ENCODE data around the gene SRPK3.
"Not testable (repeated sequence)": the region's sequence is repeated elsewhere in the genome, so short reads cannot be mapped to it uniquely, and the experiment has no call there.

Gene SRPK3

GRCh38 chrX:153780678-153781427, at the start of gene SRPK3:
Gene SRPK3 (plus strand): TSS chrX:153781041. CDS start chrX:153781087, 46 bp downstream.
- no peak for DNase-seq (ENCODE audit: low spot score)

GRCh38 chrX:153731117-153731844, 49.6 kb upstream of the SRPK3 start:
- DNase-seq (ENCODE audit: low spot score): no peak

DNA sequence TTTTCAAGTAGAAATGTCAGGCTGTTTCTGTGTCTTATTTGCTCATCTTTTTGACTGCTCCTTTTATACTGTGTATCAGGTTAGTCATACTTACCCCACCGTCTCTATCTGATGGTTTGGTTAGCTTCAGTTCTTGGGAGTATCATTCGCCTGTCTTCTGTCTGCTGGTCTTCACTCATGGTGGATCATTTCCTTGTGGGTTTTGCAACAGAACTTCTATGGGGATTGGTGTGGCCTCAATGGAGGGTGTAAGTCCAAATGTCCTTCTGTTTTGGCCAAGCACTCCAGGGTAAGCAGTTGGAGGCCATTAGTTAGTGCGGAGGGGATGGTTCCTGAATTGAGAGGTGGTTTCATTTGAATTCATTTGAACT, 49.0 kb upstream of the SRPK3 start:
- no peak for DNase-seq (ENCODE audit: low spot score)

GRCh38 chrX:153732401-153732800, 48.4 kb upstream of the SRPK3 start:
- no peak for DNase-seq (ENCODE audit: low spot score)

DNA sequence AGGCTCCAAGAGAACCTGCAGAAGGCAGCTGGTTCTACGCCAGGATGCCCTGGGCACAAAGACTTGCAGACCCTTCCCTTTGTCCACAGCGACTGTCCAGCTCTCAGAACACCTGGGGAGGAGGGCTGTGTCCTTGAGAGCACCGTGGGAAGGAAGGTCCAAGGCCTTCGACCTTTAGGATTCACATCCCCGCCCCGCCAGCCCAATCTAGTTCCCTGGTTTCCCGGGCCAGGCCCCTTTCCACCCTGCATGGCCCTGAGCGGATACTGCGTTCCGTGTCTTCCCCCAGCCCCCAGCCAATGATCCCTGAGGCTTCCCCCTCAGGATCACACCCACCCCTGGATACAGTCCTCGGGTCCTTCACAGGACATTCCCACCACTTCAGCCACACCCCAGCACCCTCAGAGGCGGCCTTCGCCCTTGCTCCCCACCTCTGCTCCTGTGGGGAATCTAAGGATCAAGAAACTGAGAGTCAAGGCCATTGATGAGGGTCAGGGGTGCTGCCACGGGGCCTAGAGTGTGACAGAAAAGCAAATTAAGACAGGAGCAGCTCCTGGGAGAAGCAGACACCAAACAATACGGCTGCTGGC, 47.1 kb upstream of the SRPK3 start:
- no peak for DNase-seq (ENCODE audit: low spot score)

DNA sequence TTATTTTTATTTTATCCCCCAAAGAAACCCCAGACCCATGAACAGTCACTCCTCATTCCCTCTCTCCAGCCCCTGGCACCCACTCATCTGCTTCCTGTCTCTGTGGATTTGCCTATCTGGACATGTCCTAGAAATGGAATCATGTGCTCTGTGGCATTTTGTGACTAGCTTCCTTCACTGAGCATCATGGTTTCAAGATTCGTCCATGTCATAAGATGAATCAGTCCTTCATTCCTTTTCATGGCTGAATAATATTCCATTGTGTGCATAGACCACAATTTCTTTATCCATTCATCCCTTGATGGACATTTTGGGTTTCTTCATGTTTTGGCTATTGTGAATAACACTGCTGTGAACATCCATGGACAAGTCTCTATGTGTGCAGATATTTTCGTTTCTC, 46.0 kb upstream of the SRPK3 start:
- no peak for DNase-seq (ENCODE audit: low spot score)

GRCh38 chrX:153735274-153735673, 45.6 kb upstream of the SRPK3 start:
- peak; percentile 49 for DNase-seq (ENCODE audit: low spot score)

GRCh38 chrX:153736071-153736820, 44.6 kb upstream of the SRPK3 start:
- DNase-seq (ENCODE audit: low spot score): no peak

- no peak for DNase-seq (ENCODE audit: low spot score)
Observed at GRCh38 chrX:153736871-153737441, 43.9 kb upstream of the SRPK3 start.

GRCh38 chrX:153738056-153738605, 42.7 kb upstream of the SRPK3 start:
- DNase-seq (ENCODE audit: low spot score): no peak

GRCh38 chrX:153739754-153740486, 40.9 kb upstream of the SRPK3 start:
- DNase-seq (ENCODE audit: low spot score): no peak

- DNase-seq (ENCODE audit: low spot score): no peak
Observed at GRCh38 chrX:153740631-153741222, 40.1 kb upstream of the SRPK3 start.

DNA sequence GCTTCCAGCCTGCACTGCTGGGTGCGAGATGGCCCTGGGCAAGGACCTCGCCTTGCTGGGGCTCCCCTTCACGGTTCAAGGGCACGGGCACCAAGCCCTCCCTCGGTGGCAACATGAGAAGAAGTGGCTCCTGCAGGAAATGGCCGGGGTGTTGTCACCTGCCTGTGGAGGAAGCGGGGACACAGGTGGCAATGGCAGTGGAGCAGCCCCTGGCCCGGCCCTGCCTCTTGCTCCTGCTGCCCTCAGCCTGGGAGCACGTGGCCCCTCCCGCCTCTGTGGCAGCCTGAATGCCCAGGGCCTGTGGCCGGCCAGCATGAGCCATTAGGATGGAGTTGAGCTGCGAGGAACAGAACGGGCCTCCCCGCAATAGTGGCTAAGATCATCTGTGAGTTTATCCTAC, 39.4 kb upstream of the SRPK3 start:
- no peak for DNase-seq (ENCODE audit: low spot score)

DNA sequence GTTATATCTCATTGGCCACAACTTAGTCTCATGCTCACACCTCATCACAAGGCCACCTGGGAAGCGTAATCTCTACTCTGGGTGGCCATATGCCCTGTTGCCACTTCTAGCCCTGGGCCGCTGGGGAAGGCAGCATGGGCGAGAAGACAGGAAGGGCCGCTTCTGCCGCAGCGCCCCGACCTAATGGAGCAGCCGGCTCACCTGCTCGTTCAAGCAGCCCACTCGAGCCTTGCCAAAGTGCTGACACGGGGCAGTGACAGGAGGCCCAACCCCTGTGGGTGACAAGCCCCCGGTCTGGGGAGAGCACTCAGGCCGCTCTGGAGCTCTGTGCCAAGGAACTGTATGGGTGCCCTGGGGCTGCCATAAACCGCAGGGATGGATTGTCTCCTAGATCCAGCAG, 38.7 kb upstream of the SRPK3 start:
- DNase-seq (ENCODE audit: low spot score): not testable (repeated sequence)

GRCh38 chrX:153742796-153743467, 37.9 kb upstream of the SRPK3 start:
- DNase-seq (ENCODE audit: low spot score): not testable (repeated sequence)

DNA sequence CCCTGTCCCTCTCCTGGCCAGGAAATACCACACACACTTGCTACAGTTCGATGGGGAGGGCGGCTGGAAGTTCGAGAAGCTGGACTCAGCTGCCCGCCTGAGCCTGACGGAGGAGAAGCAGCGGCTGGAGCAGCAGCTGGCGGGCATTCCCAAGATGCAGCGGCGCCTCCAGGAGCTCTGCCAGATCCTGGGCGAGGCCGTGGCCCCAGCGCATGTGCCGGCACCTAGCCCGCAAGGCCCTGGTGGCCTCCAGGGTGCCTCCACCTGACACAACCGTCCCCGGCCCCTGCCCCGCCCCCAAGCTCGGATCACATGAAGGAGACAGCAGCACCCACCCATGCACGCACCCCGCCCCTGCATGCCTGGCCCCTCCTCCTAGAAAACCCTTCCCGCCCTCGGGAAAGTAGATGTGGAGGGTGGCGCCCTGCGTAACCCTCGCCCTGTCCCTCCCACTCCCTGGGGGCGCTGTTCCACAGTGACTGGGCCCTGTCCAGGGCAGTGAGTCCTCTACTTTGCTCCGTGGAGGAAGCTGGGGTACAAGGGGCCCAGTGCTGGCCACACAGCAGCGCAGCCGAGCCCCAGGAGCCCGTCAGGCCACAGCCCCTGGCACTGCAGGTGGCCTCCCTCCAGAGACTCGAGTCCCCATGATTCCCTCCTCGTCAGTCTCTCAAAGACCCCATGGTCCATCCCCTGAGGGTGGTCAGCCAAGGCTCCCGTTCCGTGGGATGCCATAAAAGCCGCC, 37.2 kb upstream of the SRPK3 start:
- not testable (repeated sequence) for DNase-seq (ENCODE audit: low spot score)

DNA sequence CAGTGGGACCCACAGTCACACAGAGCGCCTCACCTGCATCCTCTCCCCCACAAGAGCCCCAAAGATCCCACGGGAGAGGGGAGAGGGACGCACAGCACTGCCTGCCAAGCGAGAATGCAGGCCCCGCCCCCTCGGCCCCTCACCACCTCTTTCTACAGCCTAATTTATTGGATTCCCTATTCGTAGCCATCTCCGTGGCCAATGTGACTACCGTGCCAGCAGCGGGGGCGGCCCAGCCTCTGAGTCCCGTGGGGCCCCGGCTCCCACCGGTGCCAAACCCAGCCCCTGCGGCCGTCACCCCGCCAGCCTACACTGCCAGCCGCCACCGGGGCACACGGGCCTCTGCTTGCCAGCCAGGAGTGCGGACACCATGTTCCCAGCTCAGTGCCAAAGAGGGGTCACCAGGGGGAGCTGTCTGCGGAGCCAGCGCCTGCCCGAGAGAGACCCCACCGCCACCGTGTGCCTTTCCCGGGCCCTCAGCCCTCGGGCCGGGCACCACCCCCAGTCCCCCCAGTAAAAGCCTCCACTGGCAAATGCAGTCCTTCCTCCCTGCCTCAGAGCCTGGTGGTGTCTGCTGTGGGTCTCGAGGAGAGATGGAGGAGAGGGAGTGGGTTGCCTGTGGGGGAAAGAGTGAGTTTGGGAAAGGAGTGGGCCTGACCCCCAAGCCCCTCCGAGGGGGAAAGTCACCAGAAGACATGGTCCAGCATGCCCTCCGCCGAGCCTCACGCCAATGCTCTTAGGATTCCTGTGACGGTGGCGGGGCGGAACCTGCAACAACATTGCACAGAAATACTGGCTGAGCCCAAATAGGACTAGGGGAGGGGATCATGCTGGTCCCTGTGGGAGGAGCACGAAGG, 36.4 kb upstream of the SRPK3 start:
- no peak for DNase-seq (ENCODE audit: low spot score)

- DNase-seq (ENCODE audit: low spot score): not testable (repeated sequence)
Observed at GRCh38 chrX:153745067-153745433, 35.8 kb upstream of the SRPK3 start.

Data from RKO (cell line).